UCSD-AML1 (cell line): ENCODE data around the gene MYO5A.

Experiments used
- DNase-seq: peaks from one replicate; lab custom pipeline; 2025; ENCODE audit not compliant: unreplicated experiment; lab: John Stamatoyannopoulos, UW

MYO5A gene

GRCh38 chr15:52378746-52379394, 149.8 kb downstream of the MYO5A start:
- no peak for DNase-seq

GRCh38 chr15:52370010-52370409, 158.7 kb downstream of the MYO5A start:
- no peak for DNase-seq

GRCh38 chr15:52369455-52369854, 159.2 kb downstream of the MYO5A start:
- no peak for DNase-seq

GRCh38 chr15:52369030-52369429, 159.7 kb downstream of the MYO5A start:
- DNase-seq: no peak

- no peak for DNase-seq
These were observed 160.3 kb downstream of the MYO5A start for GRCh38 chr15:52368402-52368801.

- DNase-seq: no peak
These were observed 166.2 kb downstream of the MYO5A start for GRCh38 chr15:52362497-52362896.

GRCh38 chr15:52361975-52362494, 166.6 kb downstream of the MYO5A start:
- no peak for DNase-seq

- DNase-seq: no peak
These were observed 167.2 kb downstream of the MYO5A start for GRCh38 chr15:52361494-52361893.

GRCh38 chr15:52360229-52361203, 168.2 kb downstream of the MYO5A start:
- DNase-seq: no peak

- DNase-seq: no peak
These were observed 169.0 kb downstream of the MYO5A start for GRCh38 chr15:52359722-52360121.

- DNase-seq: no peak
These were observed 170.7 kb downstream of the MYO5A start for GRCh38 chr15:52357949-52358348.

- DNase-seq: no peak
These were observed 176.6 kb downstream of the MYO5A start for GRCh38 chr15:52352086-52352485.

- no peak for DNase-seq
These were observed 177.3 kb downstream of the MYO5A start for GRCh38 chr15:52351206-52351908.

- DNase-seq: no peak
These were observed 178.3 kb downstream of the MYO5A start for GRCh38 chr15:52350423-52350822.

- DNase-seq: no peak
These were observed 179.5 kb downstream of the MYO5A start for GRCh38 chr15:52349052-52349700.

GRCh38 chr15:52348056-52348745, 180.5 kb downstream of the MYO5A start:
- DNase-seq: no peak

- DNase-seq: no peak
These were observed 184.1 kb downstream of the MYO5A start for GRCh38 chr15:52344592-52344991.

- no peak for DNase-seq
These were observed 184.8 kb downstream of the MYO5A start for GRCh38 chr15:52343831-52344230.

GRCh38 chr15:52340093-52340492, 188.6 kb downstream of the MYO5A start:
- DNase-seq: no peak

GRCh38 chr15:52338891-52339290, 189.8 kb downstream of the MYO5A start:
- DNase-seq: no peak
